ENCODE measurements around the gene GTPBP3. TPM values are rescaled to one million over a fixed set of nuclear protein-coding genes. Genes with fewer than 3 reads are reported as not detected.

The GTPBP3 gene
- total RNA-seq, 4 donors from 2014 or later: 6.7 to 21.3 (median 11.1) TPM

- Histone ChIP-seq H3K27ac (no peak overlapping the region), H3K9me3 (no peaks in the 10 kb centered on the region), H3K27me3 (no peaks in the 10 kb centered on the region), H3K4me1 (peaks cover 12 to 16% of the 10 kb centered on the region in 2 donors), H3K4me3 (no peak overlapping the region), H3K36me3 (no peaks in the 10 kb centered on the region)
- TF ChIP-seq CTCF (IDR thresholded peaks at IDR 0.05 in 4 of 5, conservative IDR thresholded peaks at IDR 0.05 in 1 of 5): no peak
- no peak for TF ChIP-seq POLR2A (IDR thresholded peaks at IDR 0.05)
- in situ Hi-C loops (cut with MboI; ENCODE audit: low sequenced_read_pairs in 4 of 4): no loop called here
- no peak for ATAC-seq
- intact Hi-C loops (cut with DNase I; ENCODE audit: low total_unique reads): loop anchor here (10.0 kb wide), 1 partner anchor 224 kb away; the partner anchor contains the start of gene COLGALT1
- DNase-seq: no peak
These were observed 6.3 kb upstream of the GTPBP3 start for GRCh38 chr19:17331045-17331558.

GRCh38 chr19:17332360-17332676 is 5.0 kb upstream of the GTPBP3 start:
- H3K27me3 ChIP-seq: no peaks in the 10 kb centered on the region
- ATAC-seq (no peak), DNase-seq (no peak)
- H3K27ac ChIP-seq: no peak overlapping the region
- no peaks in the 10 kb centered on the region for H3K9me3 ChIP-seq
- peaks cover 13 to 17% of the 10 kb centered on the region in 2 donors for H3K4me1 ChIP-seq
- TF ChIP-seq CTCF (IDR thresholded peaks at IDR 0.05 in 4 of 5, conservative IDR thresholded peaks at IDR 0.05 in 1 of 5) (no peak), POLR2A (IDR thresholded peaks at IDR 0.05) (no peak)
- intact Hi-C loops (cut with DNase I; ENCODE audit: low total_unique reads): loop anchor here (10.0 kb wide), 1 partner anchor 222 kb away; the partner anchor contains the start of gene COLGALT1
- H3K4me3 ChIP-seq: no peak overlapping the region
- in situ Hi-C loops (cut with MboI; ENCODE audit: low sequenced_read_pairs in 4 of 4): no loop called here
- no peaks in the 10 kb centered on the region for H3K36me3 ChIP-seq

GRCh38 chr19:17332677-17333581 is 4.4 kb upstream of the GTPBP3 start:
- H3K4me1 ChIP-seq: peaks cover 17 to 20% of the 10 kb centered on the region in 2 donors
- no peaks in the 10 kb centered on the region for H3K36me3 ChIP-seq
- intact Hi-C loops (cut with DNase I; ENCODE audit: low total_unique reads): loop anchor here (10.0 kb wide), 1 partner anchor 222 kb away; the partner anchor contains the start of gene COLGALT1
- H3K4me3 ChIP-seq: no peak overlapping the region
- in situ Hi-C loops (cut with MboI; ENCODE audit: low sequenced_read_pairs in 4 of 4): no loop called here
- ATAC-seq (no peak), DNase-seq (peak in 1 of 2 donors; percentile 49)
- no peak for TF ChIP-seq CTCF (IDR thresholded peaks at IDR 0.05 in 4 of 5, conservative IDR thresholded peaks at IDR 0.05 in 1 of 5)
- H3K9me3 ChIP-seq: no peaks in the 10 kb centered on the region
- H3K27me3 ChIP-seq: no peaks in the 10 kb centered on the region
- H3K27ac ChIP-seq: no peak overlapping the region

GRCh38 chr19:17333611-17334413 is 3.5 kb upstream of the GTPBP3 start:
- peaks cover 0 to 2% of the 10 kb centered on the region in 2 donors for H3K36me3 ChIP-seq
- ATAC-seq (no peak), DNase-seq (no peak)
- H3K4me3 ChIP-seq: peak overlapping the region; percentile 70 to 89 (median 80)
- in situ Hi-C loops (cut with MboI; ENCODE audit: low sequenced_read_pairs in 4 of 4) (no loop called here), intact Hi-C loops (cut with DNase I; ENCODE audit: low total_unique reads) (loop anchor here (2.0 to 10.0 kb wide), 2 partner anchors 67 to 221 kb away; partner anchors contain the start of genes BABAM1 and COLGALT1)
- no peaks in the 10 kb centered on the region for H3K27me3 ChIP-seq
- peak overlapping the region; percentile 65 to 81 (median 76) for H3K27ac ChIP-seq
- TF ChIP-seq POLR2A (IDR thresholded peaks at IDR 0.05) (no peak), CTCF (IDR thresholded peaks at IDR 0.05 in 4 of 5, conservative IDR thresholded peaks at IDR 0.05 in 1 of 5) (no peak)
- peaks cover 22 to 24% of the 10 kb centered on the region in 2 donors for H3K4me1 ChIP-seq
- no peaks in the 10 kb centered on the region for H3K9me3 ChIP-seq
